OCI-LY1 (cell line): Measurements from ENCODE around the gene EZH2.

Source experiments
- CTCF ChIP-seq: fragments of 200-600 bp; sonication (generic), shearing (Covaris generic); IDR thresholded peaks from 2 replicates; pipeline ENCODE4 v1.5.1; 2017; ENCODE audit warnings: mild to moderate bottlenecking, antibody characterized with exemption, low read length, moderate library complexity, mixed read lengths
- EZH2 ChIP-seq: fragments of 200-600 bp; sonication (generic), shearing (Covaris generic); IDR thresholded peaks from 2 replicates; pipeline ENCODE4 v1.8.0; 2017; ENCODE audit warnings: borderline replicate concordance, mixed run types, mild to moderate bottlenecking, antibody characterized with exemption, low read length, moderate library complexity, mixed read lengths

DNA sequence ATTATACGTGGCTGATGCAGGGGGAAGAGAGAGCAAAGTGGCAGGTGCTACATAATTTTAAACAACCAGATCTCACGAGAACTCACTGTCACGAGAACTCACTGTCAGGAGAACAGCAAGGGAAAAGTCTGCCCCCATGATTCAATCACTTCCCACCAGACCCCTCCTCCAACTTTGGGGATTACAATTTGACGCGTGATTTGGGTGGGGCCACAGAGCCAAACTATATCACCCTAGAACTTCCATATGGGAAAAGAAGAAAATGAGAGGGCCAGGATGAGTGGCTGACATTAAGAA is 15.8 kb downstream of the EZH2 start:
- TF ChIP-seq CTCF (no peak), EZH2 (no peak)
